GM12874 (cell line): ENCODE results near the gene ZNF276.

ENCODE experiments used
- TF ChIP-seq, protein P1 (sequence below): IDR thresholded peaks from 2 replicates; pipeline ENCODE4 v1.5.1; 2011; ENCODE audit warnings: low read depth, mild to moderate bottlenecking, control low read depth, low read length, moderate library complexity; ENCODE audit not compliant: insufficient read depth

Gene ZNF276, protein sequence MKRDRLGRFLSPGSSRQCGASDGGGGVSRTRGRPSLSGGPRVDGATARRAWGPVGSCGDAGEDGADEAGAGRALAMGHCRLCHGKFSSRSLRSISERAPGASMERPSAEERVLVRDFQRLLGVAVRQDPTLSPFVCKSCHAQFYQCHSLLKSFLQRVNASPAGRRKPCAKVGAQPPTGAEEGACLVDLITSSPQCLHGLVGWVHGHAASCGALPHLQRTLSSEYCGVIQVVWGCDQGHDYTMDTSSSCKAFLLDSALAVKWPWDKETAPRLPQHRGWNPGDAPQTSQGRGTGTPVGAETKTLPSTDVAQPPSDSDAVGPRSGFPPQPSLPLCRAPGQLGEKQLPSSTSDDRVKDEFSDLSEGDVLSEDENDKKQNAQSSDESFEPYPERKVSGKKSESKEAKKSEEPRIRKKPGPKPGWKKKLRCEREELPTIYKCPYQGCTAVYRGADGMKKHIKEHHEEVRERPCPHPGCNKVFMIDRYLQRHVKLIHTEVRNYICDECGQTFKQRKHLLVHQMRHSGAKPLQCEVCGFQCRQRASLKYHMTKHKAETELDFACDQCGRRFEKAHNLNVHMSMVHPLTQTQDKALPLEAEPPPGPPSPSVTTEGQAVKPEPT

DNA sequence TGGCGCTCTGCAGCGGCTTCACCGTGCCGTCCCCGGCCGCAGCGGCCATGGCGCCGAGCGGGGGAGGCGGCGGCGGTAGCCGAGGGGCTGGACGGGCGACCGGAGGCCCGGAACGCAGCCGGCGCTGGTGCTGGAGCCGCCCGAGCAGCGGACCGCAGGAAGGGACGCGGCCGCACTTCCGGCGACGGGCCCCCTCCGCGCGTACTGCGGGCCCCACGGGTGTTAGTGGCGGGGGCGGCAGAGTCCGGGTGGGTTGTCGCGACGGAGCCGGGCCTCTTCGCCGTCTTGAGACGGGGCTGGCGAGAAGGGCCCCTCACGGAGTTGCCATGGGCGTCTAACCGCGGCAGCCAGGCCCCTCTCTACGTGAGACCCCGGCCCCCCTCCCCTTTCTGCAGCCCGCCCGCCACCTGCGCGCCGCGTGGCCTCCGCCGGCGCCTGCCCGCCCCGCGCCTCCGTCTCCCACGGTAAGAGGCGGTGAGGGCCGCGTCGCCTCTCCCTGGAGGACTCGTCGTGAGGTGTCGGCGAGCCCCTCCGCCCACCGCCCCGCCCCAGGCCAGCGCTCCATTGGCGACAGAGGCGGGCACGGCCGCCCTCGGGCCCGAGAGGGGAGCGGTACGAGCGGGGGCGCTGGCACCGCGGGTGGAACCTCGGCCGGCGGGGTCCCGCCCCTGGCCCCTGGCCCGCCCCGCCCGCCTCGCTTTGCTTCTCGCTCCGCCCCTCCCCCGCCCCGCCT, at the start of gene ZNF276, which contains the start of gene VPS9D1:
TSS of gene ZNF276 (plus strand) at position 725 of the 733 bp plus-strand sequence. CDS start 104 bp downstream, outside the sequence.
TSS of gene VPS9D1 (minus strand) at position 86 of the 733 bp plus-strand sequence. CDS start at position 49, 37 bp downstream.
- TF ChIP-seq, protein P1, sequence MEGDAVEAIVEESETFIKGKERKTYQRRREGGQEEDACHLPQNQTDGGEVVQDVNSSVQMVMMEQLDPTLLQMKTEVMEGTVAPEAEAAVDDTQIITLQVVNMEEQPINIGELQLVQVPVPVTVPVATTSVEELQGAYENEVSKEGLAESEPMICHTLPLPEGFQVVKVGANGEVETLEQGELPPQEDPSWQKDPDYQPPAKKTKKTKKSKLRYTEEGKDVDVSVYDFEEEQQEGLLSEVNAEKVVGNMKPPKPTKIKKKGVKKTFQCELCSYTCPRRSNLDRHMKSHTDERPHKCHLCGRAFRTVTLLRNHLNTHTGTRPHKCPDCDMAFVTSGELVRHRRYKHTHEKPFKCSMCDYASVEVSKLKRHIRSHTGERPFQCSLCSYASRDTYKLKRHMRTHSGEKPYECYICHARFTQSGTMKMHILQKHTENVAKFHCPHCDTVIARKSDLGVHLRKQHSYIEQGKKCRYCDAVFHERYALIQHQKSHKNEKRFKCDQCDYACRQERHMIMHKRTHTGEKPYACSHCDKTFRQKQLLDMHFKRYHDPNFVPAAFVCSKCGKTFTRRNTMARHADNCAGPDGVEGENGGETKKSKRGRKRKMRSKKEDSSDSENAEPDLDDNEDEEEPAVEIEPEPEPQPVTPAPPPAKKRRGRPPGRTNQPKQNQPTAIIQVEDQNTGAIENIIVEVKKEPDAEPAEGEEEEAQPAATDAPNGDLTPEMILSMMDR, result no peak

DNA sequence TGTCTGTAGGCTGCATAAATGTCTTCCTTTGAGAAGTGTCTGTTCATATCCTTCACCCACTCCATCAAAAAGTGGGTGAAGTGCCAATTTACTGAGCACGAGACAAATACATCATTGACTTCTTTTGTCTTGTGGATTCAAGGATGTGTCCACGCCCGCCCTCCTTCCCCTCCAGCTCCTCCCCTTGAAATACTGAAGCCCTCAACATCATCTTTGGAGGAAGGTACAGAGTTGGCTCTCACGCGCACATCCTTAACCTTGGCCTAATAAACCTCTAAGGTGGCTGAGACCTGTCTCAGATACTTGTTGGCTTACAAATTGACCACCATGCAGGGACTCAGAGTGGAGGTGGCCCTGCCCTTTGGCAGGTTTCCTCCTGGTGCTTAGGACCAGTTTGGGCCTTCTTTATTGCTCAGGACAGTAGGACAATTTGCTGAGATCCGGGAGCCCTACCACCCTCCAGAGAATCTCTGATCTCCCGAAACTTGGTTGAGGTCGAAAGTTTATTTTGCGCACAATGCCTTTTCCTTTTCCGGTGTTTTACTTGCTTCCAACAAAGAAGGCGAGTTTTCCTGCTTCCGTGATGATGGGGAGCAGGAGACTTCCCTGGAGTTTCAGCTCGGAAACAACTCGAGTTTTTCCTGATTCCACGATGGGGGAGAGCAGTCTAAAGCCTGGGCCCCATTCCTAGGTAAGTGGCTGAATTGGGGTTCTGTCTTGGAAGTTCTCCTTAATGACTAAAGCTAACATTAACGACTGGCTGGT, 49.0 kb upstream of the ZNF276 start:
- TF ChIP-seq, protein P1, result no peak

DNA sequence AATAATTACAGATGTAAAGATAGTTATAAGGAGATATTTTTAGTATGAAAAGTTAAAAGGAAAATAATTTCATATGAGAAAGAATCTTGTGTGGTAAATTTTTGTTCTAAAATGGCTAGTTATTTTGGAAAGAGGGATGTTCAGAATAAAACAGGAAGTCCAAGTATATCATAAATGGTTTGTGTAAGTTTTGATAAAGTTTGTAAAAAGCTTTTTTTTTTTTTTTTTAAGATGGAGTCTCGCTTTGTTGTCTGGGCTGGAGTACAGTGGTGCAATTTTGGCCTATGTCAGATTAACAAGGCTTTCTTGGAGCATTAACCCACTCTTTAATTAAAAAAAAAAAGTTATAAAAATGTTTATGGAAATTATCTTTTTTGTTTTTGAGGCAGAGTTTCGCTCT, 43.1 kb upstream of the ZNF276 start:
- TF ChIP-seq, protein P1, result no peak

DNA sequence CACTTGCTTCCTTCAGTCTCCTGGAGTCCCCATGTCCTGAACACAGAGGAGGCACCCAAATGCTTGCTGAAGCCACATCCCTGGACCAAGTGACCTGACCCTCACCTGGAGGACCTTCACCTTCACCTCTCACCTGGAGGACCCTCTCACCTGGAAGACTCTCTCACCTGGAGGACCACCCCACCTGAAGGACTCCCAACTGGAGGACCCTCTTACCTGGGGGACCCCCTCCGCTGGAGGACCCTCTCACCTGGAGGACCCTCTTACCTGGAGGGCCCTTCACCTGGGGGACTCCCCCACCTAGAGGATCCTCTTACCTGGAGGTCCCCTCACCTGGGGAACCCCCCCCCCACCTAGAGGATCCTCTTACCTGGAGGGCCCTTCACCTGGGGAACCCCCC, 35.4 kb upstream of the ZNF276 start:
- TF ChIP-seq, protein P1, result no peak

DNA sequence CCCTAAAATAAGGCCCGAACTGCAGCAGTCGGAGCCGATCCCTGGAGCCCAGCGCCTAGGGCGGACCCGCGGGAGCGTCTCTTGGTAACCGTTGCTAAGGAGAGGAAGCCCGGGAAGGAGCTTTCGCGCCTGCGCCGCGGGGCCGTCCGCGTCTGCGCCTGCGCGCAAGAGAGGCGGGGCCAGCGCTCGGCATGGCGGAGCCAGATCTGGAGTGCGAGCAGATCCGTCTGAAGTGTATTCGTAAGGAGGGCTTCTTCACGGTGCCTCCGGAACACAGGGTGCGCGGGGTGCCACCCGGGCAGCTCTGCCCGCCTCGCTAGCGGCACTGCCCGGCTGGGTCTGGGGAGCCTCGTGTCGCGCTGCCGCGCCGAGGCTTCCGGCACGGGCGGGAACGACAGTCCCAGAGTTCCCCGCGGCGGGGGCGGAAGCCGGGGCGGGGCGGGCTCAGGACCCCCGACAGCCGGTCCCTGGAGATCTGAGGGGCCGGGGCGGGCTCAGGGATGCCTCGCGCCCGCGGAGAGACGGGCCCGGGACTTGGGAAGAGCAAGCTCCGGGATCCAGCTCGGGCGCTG, 34.7 kb upstream of the ZNF276 start, which contains the start of gene CDK10:
TSS of gene CDK10 (plus strand) at position 170 of the 572 bp plus-strand sequence. CDS start at position 192, 22 bp downstream.
- TF ChIP-seq, protein P1, result no peak

DNA sequence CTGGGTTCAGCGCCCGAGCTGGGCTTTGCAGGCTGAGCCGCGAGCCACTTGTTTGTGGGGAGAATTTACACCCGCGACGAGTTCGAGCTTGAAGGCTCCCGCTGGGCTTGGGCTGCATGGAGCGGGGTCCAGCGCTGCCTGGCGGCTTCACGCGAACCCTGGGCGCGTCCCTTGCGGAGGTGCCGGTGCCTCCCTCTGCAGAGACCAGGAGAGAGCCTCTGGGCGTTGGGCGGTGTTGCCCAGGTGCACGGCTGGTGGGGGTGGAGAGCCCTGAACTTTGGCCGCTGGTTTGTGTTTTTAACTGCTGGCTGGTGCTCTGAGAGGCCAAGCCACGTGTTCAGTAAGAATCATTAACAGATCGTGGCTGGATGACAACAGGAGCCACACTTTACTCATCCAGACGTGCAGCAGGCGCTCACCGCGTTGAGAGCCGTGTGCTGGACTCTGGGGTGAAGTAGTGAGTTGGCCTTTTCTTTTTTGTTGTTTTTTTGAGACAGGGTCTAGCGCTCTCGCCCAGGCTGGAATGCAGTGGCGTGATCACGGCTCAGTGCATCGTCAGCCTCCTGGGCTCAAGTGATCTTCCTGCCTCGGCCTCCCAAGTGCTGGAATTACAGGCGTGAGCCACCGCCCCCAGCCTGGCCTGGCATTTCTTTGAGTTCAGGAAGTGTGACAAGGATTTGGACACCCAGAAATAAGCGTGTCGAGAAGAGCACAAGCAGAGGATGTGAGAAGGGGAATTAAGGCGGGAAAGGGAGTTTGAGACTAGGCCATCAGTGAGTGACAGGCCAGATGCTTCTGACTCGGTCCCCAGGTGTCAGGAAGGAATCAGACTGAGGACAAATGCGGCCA, 34.0 kb upstream of the ZNF276 start:
- TF ChIP-seq, protein P1, result no peak
